Measurements from ENCODE around the gene CAPSL. TPM values are rescaled to one million over a fixed set of nuclear protein-coding genes. Genes with fewer than 3 reads are reported as not detected.

Gene CAPSL
- total and polyA plus RNA-seq, 3 donors from 2014 or later: 3.5 to 28.5 (median 4.5) TPM

DNA sequence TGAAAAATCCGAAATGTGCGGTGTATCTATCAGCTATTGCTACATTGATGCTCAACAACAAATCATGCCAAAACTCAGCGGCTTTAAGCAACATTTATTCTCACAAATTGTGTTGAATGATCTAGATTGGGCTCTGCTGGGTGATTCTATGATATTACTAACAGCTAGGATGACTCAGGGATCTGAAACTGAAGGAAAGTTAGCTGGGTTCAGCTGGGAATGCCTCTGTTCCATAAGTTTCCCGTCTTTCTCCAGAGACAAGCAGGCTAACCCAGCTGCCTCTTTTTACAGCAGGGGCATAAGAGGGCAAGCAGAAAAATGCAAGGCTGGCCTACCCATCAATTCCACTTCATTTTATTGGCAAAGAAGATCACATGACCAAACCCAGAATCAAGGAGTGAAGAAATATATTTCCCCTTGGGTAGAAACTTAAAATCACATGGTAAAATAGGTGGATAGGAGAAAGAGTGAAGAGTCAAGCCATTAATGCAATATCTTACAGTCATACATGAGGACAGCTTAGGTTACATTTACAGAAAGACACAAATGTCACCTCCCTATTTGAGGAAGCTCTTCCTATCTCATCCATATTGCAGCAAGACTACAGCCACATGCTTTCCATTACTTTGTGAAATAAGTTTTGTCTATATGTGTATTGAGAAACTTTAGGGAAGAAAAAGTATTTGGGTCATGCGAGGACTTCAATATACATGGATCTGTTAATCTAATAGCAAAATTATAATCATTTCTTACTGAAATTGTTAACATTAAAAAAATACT lies 50.9 kb downstream of the CAPSL start:
- intact Hi-C loops (cut with DNase I; ENCODE audit: low total_unique reads): no loop called here
- DNase-seq: no peak
- Histone ChIP-seq H3K9me3 (no peaks in the 10 kb centered on the region), H3K4me1 (no peaks in the 10 kb centered on the region), H3K4me3 (no peak overlapping the region), H3K27me3 (no peaks in the 10 kb centered on the region), H3K36me3 (ENCODE audit: low read depth, missing control alignments) (no peaks in the 10 kb centered on the region), H3K27ac (no peak overlapping the region)
- TF ChIP-seq POLR2A (IDR thresholded peaks at IDR 0.05): no peak
- TF ChIP-seq, protein P1, sequence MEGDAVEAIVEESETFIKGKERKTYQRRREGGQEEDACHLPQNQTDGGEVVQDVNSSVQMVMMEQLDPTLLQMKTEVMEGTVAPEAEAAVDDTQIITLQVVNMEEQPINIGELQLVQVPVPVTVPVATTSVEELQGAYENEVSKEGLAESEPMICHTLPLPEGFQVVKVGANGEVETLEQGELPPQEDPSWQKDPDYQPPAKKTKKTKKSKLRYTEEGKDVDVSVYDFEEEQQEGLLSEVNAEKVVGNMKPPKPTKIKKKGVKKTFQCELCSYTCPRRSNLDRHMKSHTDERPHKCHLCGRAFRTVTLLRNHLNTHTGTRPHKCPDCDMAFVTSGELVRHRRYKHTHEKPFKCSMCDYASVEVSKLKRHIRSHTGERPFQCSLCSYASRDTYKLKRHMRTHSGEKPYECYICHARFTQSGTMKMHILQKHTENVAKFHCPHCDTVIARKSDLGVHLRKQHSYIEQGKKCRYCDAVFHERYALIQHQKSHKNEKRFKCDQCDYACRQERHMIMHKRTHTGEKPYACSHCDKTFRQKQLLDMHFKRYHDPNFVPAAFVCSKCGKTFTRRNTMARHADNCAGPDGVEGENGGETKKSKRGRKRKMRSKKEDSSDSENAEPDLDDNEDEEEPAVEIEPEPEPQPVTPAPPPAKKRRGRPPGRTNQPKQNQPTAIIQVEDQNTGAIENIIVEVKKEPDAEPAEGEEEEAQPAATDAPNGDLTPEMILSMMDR (IDR thresholded peaks at IDR 0.05): no peak
- WGBS, 2 donors: 54 to 59% methylated on average over 5 of the region's 5 CpGs

DNA sequence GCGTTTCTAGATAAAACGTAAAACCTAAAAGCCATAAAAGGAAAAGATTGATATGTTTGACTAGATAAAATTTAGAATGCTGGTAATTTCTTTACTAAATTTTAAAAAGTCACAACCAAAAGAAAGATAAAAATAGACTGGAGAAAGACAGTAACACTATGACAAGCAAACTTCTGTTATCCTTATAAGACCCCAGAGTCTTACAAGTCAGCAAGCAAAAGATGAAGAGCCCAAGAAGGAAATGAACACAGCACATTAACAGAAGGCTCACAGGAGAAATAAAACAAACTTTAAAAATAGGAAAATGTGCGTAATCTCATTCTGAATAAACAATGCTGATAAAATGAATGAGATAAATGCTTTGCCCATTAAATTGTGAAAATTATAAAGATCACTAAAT lies 52.0 kb downstream of the CAPSL start:
- no peaks in the 10 kb centered on the region for H3K36me3 ChIP-seq (ENCODE audit: low read depth, missing control alignments)
- intact Hi-C loops (cut with DNase I; ENCODE audit: low total_unique reads): no loop called here
- TF ChIP-seq, protein P1 (IDR thresholded peaks at IDR 0.05): no peak
- no peak for TF ChIP-seq POLR2A (IDR thresholded peaks at IDR 0.05)
- H3K27ac ChIP-seq: no peak overlapping the region
- no peaks in the 10 kb centered on the region for H3K9me3 ChIP-seq
- no peak overlapping the region for H3K4me3 ChIP-seq
- WGBS, 2 donors: 77 to 85% methylated on average over 3 of the region's 3 CpGs
- H3K27me3 ChIP-seq: no peaks in the 10 kb centered on the region
- no peaks in the 10 kb centered on the region for H3K4me1 ChIP-seq
- no peak for DNase-seq

DNA sequence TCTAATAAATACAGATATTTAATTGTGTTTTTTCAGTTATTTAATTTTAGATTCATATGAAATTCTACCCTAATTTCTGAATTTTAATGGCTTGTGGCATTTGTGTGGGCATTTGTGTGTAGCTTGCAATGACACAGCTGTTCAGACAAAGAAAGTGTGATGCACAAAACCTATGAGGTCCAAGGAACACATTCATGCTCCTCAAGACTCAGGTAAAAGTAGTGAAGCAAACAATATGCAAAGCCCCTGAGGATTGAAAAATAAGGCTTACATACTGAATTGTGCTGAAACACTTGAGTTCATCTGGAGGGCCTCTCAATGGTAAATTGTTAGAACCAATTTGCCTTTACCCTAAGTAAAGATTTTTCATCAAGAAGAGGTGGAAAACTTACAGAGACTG lies 53.6 kb downstream of the CAPSL start:
- no peak overlapping the region for H3K27ac ChIP-seq
- no peak overlapping the region for H3K4me3 ChIP-seq
- DNase-seq: no peak
- TF ChIP-seq, protein P1 (IDR thresholded peaks at IDR 0.05): no peak
- TF ChIP-seq POLR2A (IDR thresholded peaks at IDR 0.05): no peak
- H3K9me3 ChIP-seq: no peaks in the 10 kb centered on the region
- H3K27me3 ChIP-seq: no peaks in the 10 kb centered on the region
- intact Hi-C loops (cut with DNase I; ENCODE audit: low total_unique reads): no loop called here
- H3K4me1 ChIP-seq: no peaks in the 10 kb centered on the region
- no peaks in the 10 kb centered on the region for H3K36me3 ChIP-seq (ENCODE audit: low read depth, missing control alignments)

DNA sequence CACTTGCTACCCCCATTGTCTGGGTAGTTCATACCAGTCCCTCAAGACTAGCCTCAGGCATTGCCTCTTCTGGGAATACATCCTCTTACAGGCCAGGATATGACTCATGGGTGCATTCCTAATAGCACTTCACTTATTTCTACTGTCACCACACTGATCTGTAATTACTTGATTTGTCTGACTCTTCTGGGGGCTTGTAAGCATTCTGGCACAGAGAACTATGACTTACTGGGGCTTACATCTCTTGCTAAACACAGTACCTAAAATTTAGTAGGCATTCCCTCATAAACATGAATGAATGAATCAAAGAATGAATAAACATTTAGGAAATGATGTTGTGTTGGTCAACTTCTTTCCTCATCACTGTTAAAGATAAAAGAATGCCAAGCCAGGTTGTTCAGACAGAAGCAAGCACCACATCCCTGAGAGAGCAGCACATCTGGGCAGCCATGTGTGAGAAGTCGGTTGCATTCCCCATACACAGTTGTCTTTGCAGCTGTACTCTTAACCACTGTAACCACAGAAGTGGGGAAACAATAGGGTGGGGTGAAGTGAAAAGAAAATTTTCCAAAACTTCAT lies 54.1 kb downstream of the CAPSL start:
- no peak overlapping the region for H3K27ac ChIP-seq
- intact Hi-C loops (cut with DNase I; ENCODE audit: low total_unique reads): no loop called here
- 88 to 89% methylated on average over 1 of the region's 1 CpG for WGBS, 2 donors
- H3K36me3 ChIP-seq (ENCODE audit: low read depth, missing control alignments): no peaks in the 10 kb centered on the region
- H3K9me3 ChIP-seq: no peaks in the 10 kb centered on the region
- H3K4me3 ChIP-seq: no peak overlapping the region
- no peak for DNase-seq
- no peaks in the 10 kb centered on the region for H3K27me3 ChIP-seq
- no peak for TF ChIP-seq POLR2A (IDR thresholded peaks at IDR 0.05)
- TF ChIP-seq, protein P1 (IDR thresholded peaks at IDR 0.05): no peak
- H3K4me1 ChIP-seq: no peaks in the 10 kb centered on the region

DNA sequence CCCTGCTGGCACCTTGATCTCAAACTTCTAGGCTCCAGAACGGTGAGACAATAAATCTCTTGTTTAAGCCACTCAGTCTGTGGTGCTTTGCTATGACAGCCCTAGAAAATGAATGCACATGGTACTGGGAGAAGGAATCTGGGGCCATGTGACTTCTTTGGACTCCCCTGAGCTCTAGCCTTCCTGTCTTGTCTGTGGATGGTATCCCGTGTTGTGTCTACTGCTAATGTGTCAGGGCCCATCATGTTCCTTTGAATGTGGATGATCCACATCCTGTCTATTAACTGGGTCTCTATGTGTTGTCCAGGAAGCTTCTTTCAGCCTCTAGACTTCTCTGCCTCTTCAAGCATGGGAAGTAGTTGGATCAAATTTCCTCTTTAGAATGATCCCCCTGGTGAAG lies 56.7 kb downstream of the CAPSL start:
- no peak for DNase-seq
- no peaks in the 10 kb centered on the region for H3K4me1 ChIP-seq
- no peaks in the 10 kb centered on the region for H3K27me3 ChIP-seq
- no peak overlapping the region for H3K27ac ChIP-seq
- WGBS, 2 donors: 61 to 81% methylated on average over 2 of the region's 2 CpGs
- H3K4me3 ChIP-seq: no peak overlapping the region
- no peaks in the 10 kb centered on the region for H3K9me3 ChIP-seq
- intact Hi-C loops (cut with DNase I; ENCODE audit: low total_unique reads): no loop called here
- TF ChIP-seq, protein P1 (IDR thresholded peaks at IDR 0.05): no peak
- TF ChIP-seq POLR2A (IDR thresholded peaks at IDR 0.05): no peak
- no peaks in the 10 kb centered on the region for H3K36me3 ChIP-seq (ENCODE audit: low read depth, missing control alignments)

Measured in testis (tissue), 3 donors.